NB4 (cell line): ENCODE results near the gene PRKG1.

ENCODE experiments used
- MAX ChIP-seq: IDR thresholded peaks from 2 replicates; pipeline ENCODE4 v1.6.1; 2011; ENCODE audit warnings: low read depth, low read length
- POLR2A ChIP-seq: IDR thresholded peaks from 2 replicates; pipeline ENCODE4 v1.6.1; 2011; ENCODE audit warnings: mild to moderate bottlenecking; ENCODE audit not compliant: insufficient read length; ENCODE audit errors: extremely low read depth
- TF ChIP-seq, protein P1 (sequence below): IDR thresholded peaks from one replicate; pipeline ENCODE4 v1.5.1; 2012; ENCODE audit warnings: low read depth, low read length

- TF ChIP-seq, protein P1, sequence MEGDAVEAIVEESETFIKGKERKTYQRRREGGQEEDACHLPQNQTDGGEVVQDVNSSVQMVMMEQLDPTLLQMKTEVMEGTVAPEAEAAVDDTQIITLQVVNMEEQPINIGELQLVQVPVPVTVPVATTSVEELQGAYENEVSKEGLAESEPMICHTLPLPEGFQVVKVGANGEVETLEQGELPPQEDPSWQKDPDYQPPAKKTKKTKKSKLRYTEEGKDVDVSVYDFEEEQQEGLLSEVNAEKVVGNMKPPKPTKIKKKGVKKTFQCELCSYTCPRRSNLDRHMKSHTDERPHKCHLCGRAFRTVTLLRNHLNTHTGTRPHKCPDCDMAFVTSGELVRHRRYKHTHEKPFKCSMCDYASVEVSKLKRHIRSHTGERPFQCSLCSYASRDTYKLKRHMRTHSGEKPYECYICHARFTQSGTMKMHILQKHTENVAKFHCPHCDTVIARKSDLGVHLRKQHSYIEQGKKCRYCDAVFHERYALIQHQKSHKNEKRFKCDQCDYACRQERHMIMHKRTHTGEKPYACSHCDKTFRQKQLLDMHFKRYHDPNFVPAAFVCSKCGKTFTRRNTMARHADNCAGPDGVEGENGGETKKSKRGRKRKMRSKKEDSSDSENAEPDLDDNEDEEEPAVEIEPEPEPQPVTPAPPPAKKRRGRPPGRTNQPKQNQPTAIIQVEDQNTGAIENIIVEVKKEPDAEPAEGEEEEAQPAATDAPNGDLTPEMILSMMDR: no peak
- no peak for TF ChIP-seq POLR2A
- TF ChIP-seq MAX: no peak
Observed at GRCh38 chr10:51759896-51760534, 685.7 kb downstream of the PRKG1 start.
